CD4-positive, alpha-beta T cell treated with Interleukin-1 beta for 1 hour (primary cell): ENCODE data around the gene VPS13D.

ENCODE experiments used
- DNase-seq, 2 donors: peaks; one replicate each; pipeline ENCODE4 v3.0.0-alpha.2; 2020 to 2022

Gene VPS13D

GRCh38 chr1:12410351-12410750 is 180.5 kb downstream of the VPS13D start:
- DNase-seq: no peak

- DNase-seq: no peak
These were observed 181.3 kb downstream of the VPS13D start for GRCh38 chr1:12411098-12411497.

- DNase-seq: no peak
These were observed 181.9 kb downstream of the VPS13D start for GRCh38 chr1:12411747-12412146.

- no peak for DNase-seq
These were observed 182.6 kb downstream of the VPS13D start for GRCh38 chr1:12412439-12412838.

GRCh38 chr1:12413664-12414410 is 184.0 kb downstream of the VPS13D start:
- DNase-seq: no peak

GRCh38 chr1:12414444-12415018 is 184.7 kb downstream of the VPS13D start:
- no peak for DNase-seq

DNA sequence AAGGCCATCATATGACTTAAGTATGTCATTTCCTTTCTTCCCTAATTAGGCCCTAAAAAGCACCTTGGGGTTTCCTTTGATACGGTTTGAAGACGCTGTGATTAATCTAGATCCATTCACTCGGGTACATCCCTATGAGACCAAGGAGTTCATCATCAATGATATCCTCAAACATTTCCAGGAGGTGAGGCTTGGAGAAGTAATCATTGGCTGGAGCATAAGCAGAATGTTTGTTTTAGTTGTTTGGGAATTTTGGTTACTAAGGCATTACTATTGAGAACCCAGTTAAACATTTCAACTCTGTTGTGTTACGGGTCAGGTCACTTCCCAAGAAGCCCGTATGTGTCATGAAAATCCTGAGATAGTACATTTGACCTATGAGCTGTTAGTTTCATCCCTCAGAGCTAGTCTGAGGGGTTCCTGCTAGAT is 185.2 kb downstream of the VPS13D start:
- no peak for DNase-seq

DNA sequence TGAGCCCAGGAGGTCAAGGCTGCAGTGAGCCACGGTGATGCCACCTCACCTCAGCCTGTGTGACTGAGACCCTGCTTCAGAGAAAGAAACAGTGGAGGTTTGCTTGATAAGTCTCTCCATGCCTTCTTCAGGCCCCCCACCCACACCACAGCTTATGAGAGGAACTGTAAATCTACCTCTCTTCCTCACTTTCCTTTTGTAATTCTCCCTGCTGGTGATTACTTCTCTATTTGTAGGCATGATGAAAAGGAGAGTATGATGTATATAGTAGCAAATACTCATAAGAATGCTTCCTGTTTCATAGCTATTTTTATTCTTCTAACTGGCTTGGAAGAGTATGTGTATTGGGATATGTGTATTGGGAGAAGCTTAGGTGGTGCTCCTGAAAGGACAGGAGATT is 186.3 kb downstream of the VPS13D start:
- no peak for DNase-seq

GRCh38 chr1:12416744-12417143 is 186.9 kb downstream of the VPS13D start:
- no peak for DNase-seq

- no peak for DNase-seq
These were observed 187.6 kb downstream of the VPS13D start for GRCh38 chr1:12417389-12417788.

- no peak for DNase-seq
These were observed 190.3 kb downstream of the VPS13D start for GRCh38 chr1:12420171-12420570.

DNA sequence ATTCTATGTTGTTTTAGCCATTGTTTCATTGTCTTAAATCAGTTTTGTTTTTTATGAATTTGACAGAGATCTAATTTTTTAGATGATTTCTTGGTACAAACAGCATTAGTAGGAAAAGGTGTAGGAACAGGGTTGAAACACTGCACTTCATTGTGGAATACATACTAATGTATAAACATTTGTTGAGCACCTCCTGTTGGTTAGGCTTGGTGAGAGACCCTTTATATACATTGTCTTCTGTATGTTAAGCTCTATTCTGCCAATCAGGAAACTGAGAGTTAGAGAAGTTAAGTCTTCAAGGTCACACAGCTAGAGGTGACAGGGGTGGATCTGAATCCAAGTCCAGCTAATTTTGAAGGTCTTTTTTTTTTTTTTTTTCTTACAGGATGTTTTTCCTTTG is 192.7 kb downstream of the VPS13D start:
- no peak for DNase-seq

DNA sequence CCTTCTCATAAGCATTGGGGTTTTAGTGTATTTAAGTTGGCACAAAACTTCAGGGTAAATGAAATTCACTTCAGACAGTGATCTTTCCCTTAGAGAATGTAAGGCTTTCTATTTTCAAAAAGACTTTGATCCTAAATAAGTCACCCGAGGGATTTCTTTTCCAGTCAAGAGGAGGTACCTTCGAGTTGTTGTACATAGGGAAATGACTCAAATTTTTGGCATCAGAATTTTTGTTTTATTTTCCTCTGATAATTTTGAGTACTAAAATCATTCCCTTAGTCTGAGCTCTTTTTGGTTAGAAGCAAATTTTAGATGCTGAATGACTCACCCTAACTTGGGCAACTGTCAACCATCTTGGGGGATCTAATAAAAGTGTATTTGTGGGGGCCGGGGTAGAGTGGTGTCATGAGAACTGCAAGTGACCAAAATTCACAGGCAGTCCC is 194.3 kb downstream of the VPS13D start:
- no peak for DNase-seq

DNA sequence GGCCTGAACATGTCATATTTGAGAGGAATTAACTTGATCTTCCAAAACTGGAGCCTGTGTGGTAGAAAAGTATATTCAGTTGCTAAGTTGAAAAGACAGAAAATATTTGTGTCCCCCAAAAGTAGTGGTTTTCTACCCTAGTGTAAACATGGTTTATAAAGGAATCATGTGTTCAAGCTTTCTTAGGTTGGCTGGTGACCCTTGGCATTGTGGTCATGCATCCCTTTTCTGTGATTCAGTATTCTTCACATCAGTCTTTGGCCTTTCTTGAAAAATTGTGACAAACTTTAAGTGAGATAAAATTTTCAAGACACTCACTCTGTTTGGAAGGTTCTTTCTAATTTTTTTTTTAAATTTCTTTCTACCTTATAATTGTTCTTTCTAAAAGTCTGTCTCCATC is 195.0 kb downstream of the VPS13D start:
- no peak for DNase-seq

- DNase-seq: no peak
These were observed 196.2 kb downstream of the VPS13D start for GRCh38 chr1:12426030-12426429.

DNA sequence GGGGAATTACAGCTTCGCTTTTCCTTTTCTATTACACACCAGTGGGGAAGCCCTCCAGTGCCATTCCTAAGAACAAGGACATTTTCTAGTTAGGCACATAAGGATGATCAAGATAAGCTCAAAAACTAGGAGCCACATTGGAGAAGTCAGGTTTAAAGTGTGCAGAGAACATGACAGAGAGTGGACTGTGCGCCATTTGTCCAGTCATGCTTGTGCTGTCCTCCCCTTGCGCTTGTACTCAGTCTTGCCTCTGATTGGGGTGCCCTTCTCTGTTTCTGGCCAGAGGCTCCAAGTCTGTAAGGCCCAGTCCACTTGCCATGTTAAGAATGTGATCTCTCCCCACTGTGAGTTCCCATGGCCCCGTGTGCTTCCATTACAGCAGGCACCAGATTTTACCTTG is 198.5 kb downstream of the VPS13D start:
- no peak for DNase-seq

GRCh38 chr1:12430525-12430924 is 200.7 kb downstream of the VPS13D start:
- DNase-seq: no peak

- no peak for DNase-seq
These were observed 203.1 kb downstream of the VPS13D start for GRCh38 chr1:12432897-12433296.

DNA sequence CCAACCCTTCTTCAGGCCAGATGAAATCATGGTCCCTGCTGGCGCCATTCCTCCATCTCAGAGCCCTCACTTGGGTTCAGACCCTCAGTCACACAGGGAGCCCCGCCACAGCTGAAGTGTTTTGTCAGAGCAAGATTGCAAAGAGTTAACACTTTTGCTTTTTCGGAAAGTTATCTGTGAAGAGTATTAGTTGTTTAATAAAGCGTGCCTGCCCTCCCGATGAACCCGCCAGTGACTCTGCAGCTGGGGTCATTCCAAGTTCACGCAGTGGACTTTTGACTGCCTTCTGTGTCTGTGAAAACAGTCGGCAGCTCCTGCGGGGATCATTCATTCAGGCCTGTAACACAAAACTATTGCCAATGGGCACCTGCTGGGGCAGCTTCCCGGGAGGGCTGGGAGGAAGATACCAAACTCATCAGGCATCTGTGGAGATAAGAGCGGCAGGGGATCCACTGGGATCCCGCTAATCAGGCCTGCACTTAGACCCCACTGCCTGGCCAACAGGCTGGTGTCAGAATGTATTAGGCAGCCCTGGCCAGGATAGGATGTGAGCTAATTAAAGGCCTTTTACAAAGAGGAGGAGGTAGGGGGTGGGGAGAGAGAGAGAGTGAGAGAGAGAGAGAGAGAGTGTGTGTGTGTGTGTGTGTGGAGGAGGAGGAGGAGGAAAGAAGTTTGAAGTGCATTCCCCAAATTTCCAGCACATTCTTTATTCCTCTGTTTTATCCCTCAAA is 203.7 kb downstream of the VPS13D start:
- DNase-seq: no peak

- peak; percentile 42 to 53 for DNase-seq
These were observed 204.3 kb downstream of the VPS13D start for GRCh38 chr1:12434174-12434573.

- DNase-seq: no peak
These were observed 204.9 kb downstream of the VPS13D start for GRCh38 chr1:12434686-12435085.

DNA sequence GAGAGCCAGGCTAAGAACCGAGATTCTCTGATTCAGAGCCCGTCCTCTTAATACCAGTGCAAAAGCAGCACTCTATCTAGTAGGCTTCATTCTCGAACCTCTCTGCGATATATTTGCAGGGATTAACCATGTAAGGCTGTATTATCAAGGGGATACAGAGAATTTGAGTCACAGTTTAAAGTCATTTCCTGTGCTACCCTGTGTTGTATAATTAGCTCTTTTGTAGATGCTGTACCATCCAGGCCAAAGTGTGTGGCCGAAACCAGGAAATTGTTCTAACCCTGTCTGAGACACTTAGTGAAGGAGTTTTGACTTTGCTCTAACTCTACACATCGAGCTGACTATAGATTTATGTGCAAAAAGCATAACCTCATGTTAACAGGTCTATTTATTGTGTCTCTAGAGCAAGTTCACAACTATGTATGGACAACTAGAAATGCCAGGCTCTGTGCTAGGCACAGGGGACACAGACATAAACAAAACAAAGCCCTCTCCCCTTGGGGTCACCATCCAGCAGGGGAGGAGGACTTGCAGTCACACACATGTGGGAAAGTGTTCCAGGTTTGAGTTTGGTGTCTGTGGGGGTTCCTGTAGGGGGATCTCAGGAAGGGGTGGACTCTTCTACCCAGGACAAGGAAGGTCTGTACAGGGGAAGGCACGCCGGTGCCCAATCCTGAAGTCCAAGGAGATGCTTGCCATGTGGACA is 206.0 kb downstream of the VPS13D start:
- peak; percentile 7 to 21 for DNase-seq

DNA sequence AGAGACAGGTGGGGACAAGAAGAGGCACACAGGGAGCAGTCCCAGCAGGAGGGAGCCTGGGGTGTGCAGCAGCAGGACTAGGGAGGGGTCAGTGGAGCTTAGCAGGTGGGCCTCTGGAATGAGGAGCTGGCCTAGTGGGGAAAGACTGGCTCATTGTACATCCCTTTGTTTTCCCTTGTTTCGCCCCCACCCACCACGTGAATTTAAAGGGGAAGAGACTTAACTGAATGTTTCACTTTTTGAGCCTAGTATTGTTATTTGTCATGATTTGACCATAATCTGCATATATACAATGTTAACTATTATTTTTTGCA is 206.5 kb downstream of the VPS13D start:
- no peak for DNase-seq
